K562 (cell line): ENCODE measurements around the gene ARHGAP25. TPM values are rescaled to one million over a fixed set of nuclear protein-coding genes. Genes with fewer than 3 reads are reported as not detected.

ENCODE experiments used
- ATAC-seq: fragments of 200-7000 bp; cut with Tn5 transposase; 3 replicates; pipeline ENCODE4 v1.9.1; 2020; ENCODE audit warnings: moderate library complexity
- BruUV-seq: library from RNA; stranded (reverse); fragments of 400-500 nt; replicated peaks from 2 replicates; lab custom pipeline; 2021; lab: Mats Ljungman, UMichigan
- CTCF ChIA-PET: fragments of 300-600 bp; formaldehyde crosslinking; extraction: SDS; loops from one replicate; lab custom pipeline; 2021; ENCODE audit warnings: low intra/inter-chr PET ratio; lab: Yijun Ruan, JAX
- POLR2A ChIA-PET: fragments of 300-600, 350-650 bp; sonication (Branson Sonifier 250); formaldehyde crosslinking; extraction: SDS; loops from one replicate; lab custom pipeline; 2021; ENCODE audit warnings: antibody characterized with exemption, inconsistent platforms; lab: Yijun Ruan, JAX
- DNase-seq, 4 experiments: peaks; one replicate each; pipeline versions ENCODE4 v3.0.0 to v3.0.0-alpha.2; 2011 to 2018; ENCODE audit warnings: low spot score in 3 of 4, mixed read lengths in 3 of 4; ENCODE audit errors: extremely low read depth in 1 of 4
- FAIRE-seq: peaks from 2 replicates; lab custom pipeline; 2011; peaks lifted over from hg19 to GRCh38; lab: Jason Lieb, UNC
- H2AFZ ChIP-seq: 2 replicates; pipeline ENCODE4 v1.6.0; 2011; ENCODE audit warnings: low read depth, low read length, control low read depth, inconsistent platforms
- H3K27ac ChIP-seq: fragments of 200-600 bp; 3 replicates; pipeline ENCODE4 v1.8.0; 2011; ENCODE audit warnings: low read depth, mild to moderate bottlenecking, control low read depth, inconsistent platforms, low read length, moderate library complexity, mixed read lengths; ENCODE audit errors: extremely low read depth
- H3K27me3 ChIP-seq, 2 experiments: fragments of 300-600 bp in 1 of 2; 2 replicates in 1 of 2; 3 replicates in 1 of 2; pipeline versions ENCODE4 v1.6.0 to v1.8.0; 2011; ENCODE audit warnings: inconsistent platforms in 2 of 2, low read length in 2 of 2, mild to moderate bottlenecking in 1 of 2, mixed read lengths in 1 of 2, moderate library complexity in 1 of 2; ENCODE audit not compliant: control insufficient read depth in 2 of 2, insufficient read depth in 2 of 2
- H3K36me3 ChIP-seq: fragments of 300-600 bp; 3 replicates; pipeline ENCODE4 v1.8.0; 2011; ENCODE audit warnings: mild to moderate bottlenecking, low read length, inconsistent platforms; ENCODE audit not compliant: control insufficient read depth, insufficient read depth
- H3K4me1 ChIP-seq, 2 experiments: fragments of 200-600 bp in 1 of 2; replicated peaks in 1 of 2; 2 replicates in 1 of 2; 3 replicates in 1 of 2; pipeline versions ENCODE4 v1.5.1 to v1.8.0; 2011; ENCODE audit warnings: inconsistent platforms in 2 of 2, low read length in 2 of 2, mild to moderate bottlenecking in 1 of 2, mixed read lengths in 1 of 2, moderate library complexity in 1 of 2; ENCODE audit not compliant: control insufficient read depth in 2 of 2, insufficient read depth in 2 of 2
- H3K4me2 ChIP-seq: 2 replicates; pipeline ENCODE4 v1.6.1; 2011; ENCODE audit warnings: low read length, control low read depth, inconsistent platforms, mixed read lengths; ENCODE audit not compliant: insufficient read depth
- H3K4me3 ChIP-seq: fragments of 200-600 bp; sonication (generic), shearing (Covaris generic); 2 replicates; pipeline ENCODE4 v1.5.1; 2016; ENCODE audit warnings: control low read depth, inconsistent platforms
- H3K79me2 ChIP-seq: fragments of 200-600 bp; 3 replicates; pipeline ENCODE4 v1.8.0; 2011; ENCODE audit warnings: low read length, inconsistent platforms; ENCODE audit not compliant: control insufficient read depth, insufficient read depth
- H3K9ac ChIP-seq, 2 experiments: 2 replicates each; pipeline versions ENCODE4 v1.6.0 to v1.6.1; 2011; ENCODE audit warnings: low read depth in 2 of 2, low read length in 2 of 2, control low read depth in 1 of 2, inconsistent platforms in 1 of 2, mild to moderate bottlenecking in 1 of 2, mixed read lengths in 1 of 2; ENCODE audit not compliant: insufficient read depth in 1 of 2
- H3K9me1 ChIP-seq: one replicate; pipeline ENCODE4 v1.6.0; 2011; ENCODE audit warnings: inconsistent platforms, mild to moderate bottlenecking, low read length, moderate library complexity; ENCODE audit not compliant: control insufficient read depth, insufficient read depth
- H3K9me3 ChIP-seq: replicated peaks from 2 replicates; pipeline ENCODE4 v1.5.1; 2011; ENCODE audit warnings: low read depth, low read length, inconsistent platforms; ENCODE audit not compliant: control insufficient read depth, insufficient read depth
- H4K20me1 ChIP-seq: replicated peaks from 2 replicates; pipeline ENCODE4 v1.6.1; 2011; ENCODE audit warnings: low read length, inconsistent platforms, mixed read lengths; ENCODE audit not compliant: control insufficient read depth, insufficient read depth
- BHLHE40 ChIP-seq: IDR thresholded peaks from 2 replicates; pipeline ENCODE4 v1.6.1; 2011; ENCODE audit warnings: low read length, improper control_type of control experiment
- DDX20 ChIP-seq: fragments of 450-650 bp; IDR thresholded peaks from 2 replicates; pipeline ENCODE4 v1.6.1; 2016; ENCODE audit warnings: missing genetic modification characterization, low read depth, mild to moderate bottlenecking, missing compliant biosample characterization, moderate library complexity
- E2F4 ChIP-seq: sonication (generic); formaldehyde crosslinking; IDR thresholded peaks from 2 replicates; pipeline ENCODE4 v1.8.0; 2022; ENCODE audit warnings: mild to moderate bottlenecking, low read depth, missing genetic modification reagents
- NCOA1 ChIP-seq: fragments of 450-650 bp; IDR thresholded peaks from 2 replicates; pipeline ENCODE4 v1.6.1; 2016; ENCODE audit warnings: low read depth
- SMARCC2 ChIP-seq: fragments of 450-650 bp; IDR thresholded peaks from 2 replicates; pipeline ENCODE4 v1.6.1; 2017; ENCODE audit warnings: antibody characterized with exemption, moderate library complexity, mild to moderate bottlenecking, low read depth
- SRSF3 ChIP-seq: fragments of 200-400 bp; formaldehyde crosslinking; IDR thresholded peaks from 2 replicates; pipeline ENCODE4 v1.6.1; 2016; ENCODE audit warnings: mild to moderate bottlenecking, low read length, moderate library complexity; ENCODE audit not compliant: insufficient read depth
- TEAD4 ChIP-seq, 2 experiments: sonication (generic) in 1 of 2; formaldehyde crosslinking in 1 of 2; IDR thresholded peaks; 2 replicates each; pipeline versions ENCODE4 v1.6.1 to v1.8.0; 2012 to 2022; ENCODE audit warnings: borderline replicate concordance in 1 of 2, inconsistent platforms in 1 of 2, low read length in 1 of 2, mild to moderate bottlenecking in 1 of 2, missing genetic modification reagents in 1 of 2
- TGIF2 ChIP-seq: sonication (generic); formaldehyde crosslinking; IDR thresholded peaks from 2 replicates; pipeline ENCODE4 v1.8.1; 2022; ENCODE audit warnings: mild to moderate bottlenecking, missing genetic modification reagents, moderate library complexity
- YY1 ChIP-seq, 3 experiments: IDR thresholded peaks; 2 replicates each; pipeline ENCODE4 v1.6.1; 2011; ENCODE audit warnings: low read length in 2 of 3, mild to moderate bottlenecking in 2 of 3, moderate library complexity in 2 of 3, borderline replicate concordance in 1 of 3, control low read depth in 1 of 3, low read depth in 1 of 3; ENCODE audit not compliant: insufficient read depth in 3 of 3, insufficient replicate concordance in 2 of 3, control insufficient read depth in 1 of 3, insufficient read length in 1 of 3; ENCODE audit errors: extremely low read depth in 1 of 3
- ZFP36 ChIP-seq: fragments of 150-350 bp; IDR thresholded peaks from 2 replicates; pipeline ENCODE4 v1.6.1; 2018; ENCODE audit warnings: low read length, low read depth; ENCODE audit not compliant: partially characterized antibody
- ZNF263 ChIP-seq: sonication (generic); formaldehyde crosslinking; IDR thresholded peaks from 2 replicates; pipeline ENCODE4 v1.8.0; 2022; ENCODE audit warnings: mild to moderate bottlenecking, missing genetic modification reagents, borderline replicate concordance
- ZNF561 ChIP-seq: fragments of 450-650 bp; formaldehyde crosslinking; conservative IDR thresholded peaks from 2 replicates; pipeline ENCODE4 v1.4.0; 2020; ENCODE audit warnings: mild to moderate bottlenecking, moderate library complexity
- WGBS: fragments of 100-300 bp; shearing (Covaris generic); methylation state at CpG from one replicate; pipeline ENCODE4 v1.1.6; 2016; ENCODE audit warnings: low coverage, mixed read lengths; ENCODE audit not compliant: insufficient coverage; ENCODE audit errors: missing lambda C conversion rate; 5-methylcytosine and 5-hydroxymethylcytosine counted together
- in situ Hi-C: fragments of 300-500 bp; cut with MboI; formaldehyde crosslinking; loops from 4 replicates; pipeline ENCODE4 v1.15.0; 2018; ENCODE audit warnings: inconsistent platforms, mixed read lengths
- intact Hi-C: fragments of 100-400 bp; cut with micrococcal nuclease; formaldehyde crosslinking; loops from 2 replicates; pipeline ENCODE4 v1.14.2; 2022
- polyA plus RNA-seq, 8 experiments: library from polyadenylated mRNA; depleted of rRNA in 4 of 8; stranded (reverse) in 5 of 8; unstranded in 3 of 8; fragments of >200 nt; fragmentation: Nextera tagmentation in 2 of 8; fragmentation: Illumina TruSeq in 1 of 8; extraction: Ambion mirVana in 2 of 8; extraction: Trizol in 1 of 8; gene quantifications; 2 replicates each; pipeline versions ENCODE4 v1.2.1 to v1.2.3, GENCODE V29; 2011 to 2014; ENCODE audit warnings: inconsistent platforms in 1 of 8, missing spikeins in 1 of 8
- total RNA-seq, 7 experiments: library from RNA; depleted of rRNA in 6 of 7; stranded (reverse); fragments of >200 nt in 6 of 7; fragmentation: Illumina TruSeq in 2 of 7; extraction: Trizol in 2 of 7; gene quantifications; 2 replicates each; pipeline versions ENCODE4 v1.2.1 to v1.2.3, GENCODE V29; 2011 to 2021; ENCODE audit warnings: low replicate concordance in 1 of 7

Gene ARHGAP25
- total and polyA plus RNA-seq, 9 of the 15 experiments (the other 6 are each of a cell fraction or from before 2014, with no cell fraction given) = 4.9 to 14.8 (median 10.7) TPM

DNA sequence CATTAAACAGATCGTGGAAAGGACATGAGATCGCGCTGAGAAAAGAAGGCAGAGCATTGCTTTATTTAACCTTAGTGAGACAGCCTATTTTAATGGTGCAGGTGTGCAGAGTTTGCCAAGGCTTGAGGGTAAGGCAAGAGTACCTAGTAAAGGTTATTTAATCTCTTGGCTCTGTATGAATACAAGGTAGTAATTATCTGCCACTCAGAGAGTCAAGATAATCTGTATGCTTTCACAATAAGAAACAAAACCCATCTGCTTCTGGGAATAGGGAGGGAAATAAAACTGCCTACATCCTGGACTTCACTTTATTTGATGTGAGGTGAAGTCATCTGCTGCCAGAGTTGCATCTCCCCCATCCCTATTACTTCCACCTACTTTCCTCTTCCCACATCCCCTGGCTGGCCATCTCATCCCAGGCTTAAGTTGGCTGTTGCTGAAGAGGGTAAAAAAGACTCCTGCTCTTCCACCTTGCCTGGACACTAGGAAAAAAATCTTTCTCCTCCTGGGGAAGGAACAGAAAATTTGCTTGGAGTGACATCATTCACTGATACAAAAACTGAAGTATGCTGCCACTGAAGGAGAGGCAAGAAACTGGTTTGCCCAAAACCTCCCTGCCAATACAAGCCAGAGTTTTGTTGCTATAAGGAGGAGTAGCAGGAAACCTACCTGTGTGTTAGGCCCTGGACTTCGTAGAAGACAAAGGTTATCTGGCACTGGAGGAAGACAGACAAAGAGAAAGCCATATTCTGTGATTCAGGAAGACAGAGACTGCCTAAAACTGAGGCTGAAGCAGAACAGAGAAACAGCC is 35.8 kb upstream of the ARHGAP25 start:
- ChIA-PET POLR2A (no interaction called here), CTCF (no interaction called here)
- intact Hi-C loops (no loop called here), in situ Hi-C loops (no loop called here)
- ATAC-seq (no peak), FAIRE-seq (no peak), DNase-seq (no peak)
- Histone ChIP-seq H3K36me3 (no peaks in the 10 kb centered on the region), H3K27me3 (no peaks in the 10 kb centered on the region), H3K27ac (no peak overlapping the region), H4K20me1 (no peaks in the 10 kb centered on the region), H3K9me3 (no peaks in the 10 kb centered on the region; the same call in 1 of the 2 replicates), H3K79me2 (no peaks in the 10 kb centered on the region), H3K4me2 (no peak overlapping the region), H3K9ac (no peak overlapping the region), H3K9me1 (no peaks in the 10 kb centered on the region), H3K4me1 (no peaks in the 10 kb centered on the region), H2AFZ (no peak overlapping the region), H3K4me3 (no peak overlapping the region)
- no TSS peak for BruUV-seq
- 42% methylated on average over 4 of the region's 4 CpGs for WGBS
- TF ChIP-seq TEAD4 (IDR thresholded peaks at IDR 0.05; ENCODE audit: low read length) (no peak), TEAD4 (CRISPR knock-in tag; IDR thresholded peaks at IDR 0.05; ENCODE audit: borderline replicate concordance) (no peak), DDX20 (tag) (no peak), ZNF263 (CRISPR knock-in tag) (no peak), NCOA1 (no peak), SRSF3 (no peak), E2F4 (CRISPR knock-in tag) (no peak), ZNF561 (no peak), TGIF2 (CRISPR knock-in tag) (no peak), SMARCC2 (no peak), ZFP36 (no peak), YY1 (IDR thresholded peaks at IDR 0.05; ENCODE audit: borderline replicate concordance in 1 of 3, control insufficient read depth in 1 of 3, extremely low read depth in 1 of 3, insufficient read depth in 3 of 3, insufficient read length in 1 of 3, insufficient replicate concordance in 2 of 3, low read depth in 1 of 3, low read length in 2 of 3) (no peak), BHLHE40 (no peak)
